ENCODE results near the gene MORN1. TPM values are rescaled to one million over a fixed set of nuclear protein-coding genes. Genes with fewer than 3 reads are reported as not detected.

MORN1 gene
- total RNA-seq, 1 experiment from 2014 or later = 47.8 TPM

DNA sequence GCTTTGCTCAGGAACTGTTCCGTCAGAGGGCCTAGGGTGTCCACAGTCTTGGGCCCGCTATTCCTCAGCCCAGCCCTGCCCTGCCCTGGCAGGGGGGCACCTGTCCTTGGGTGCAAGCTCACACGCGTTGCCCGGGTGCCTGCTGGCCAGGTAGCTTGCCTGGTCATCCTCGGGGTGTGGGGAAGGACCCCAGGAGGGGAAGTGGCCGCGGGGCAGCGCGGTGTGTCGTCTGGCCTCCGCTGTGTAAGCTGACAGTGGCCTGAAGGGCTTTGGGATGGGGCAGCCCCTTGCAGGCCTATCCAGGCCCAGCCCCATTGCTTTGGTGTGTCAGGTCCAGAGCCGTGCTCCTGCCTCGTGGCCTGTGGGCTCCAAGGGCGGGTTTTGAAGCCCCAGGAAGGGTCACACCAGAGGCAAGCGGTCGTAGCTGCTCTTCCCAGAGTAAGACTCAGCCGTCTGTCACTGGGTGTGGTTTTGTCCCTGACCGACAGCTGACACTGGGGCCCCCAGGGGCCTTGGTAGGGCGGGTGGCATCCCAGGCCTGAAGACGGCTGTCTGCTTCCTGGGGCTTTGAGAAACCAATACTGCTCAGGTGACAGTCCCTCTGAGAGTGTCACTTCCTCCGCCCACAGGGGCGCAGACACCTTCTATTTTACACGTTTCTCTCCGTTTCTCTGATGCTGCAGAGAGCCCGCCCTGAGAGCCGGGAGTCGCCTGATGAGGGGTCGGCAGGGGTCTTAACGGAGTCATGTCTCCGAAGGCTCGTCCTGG is 91.2 kb downstream of the MORN1 start:
- Histone ChIP-seq H3K9me3 (ENCODE audit: insufficient read depth, low read depth) (no peaks in the 10 kb centered on the region), H3K36me3 (ENCODE audit: low read depth) (0 out of 2 replicates have a peak, but pooled peaks cover 4% of the 10 kb centered on the region), H3K79me2 (ENCODE audit: low read depth) (peaks cover 51% of the 10 kb centered on the region), H3K27ac (no peak overlapping the region), H4K20me1 (ENCODE audit: insufficient read depth) (peaks cover 61% of the 10 kb centered on the region), H3K4me1 (replicated peaks; ENCODE audit: insufficient read depth) (no peaks in the 10 kb centered on the region), H2AFZ (no peak overlapping the region), H3F3A (ENCODE audit: insufficient read depth, low read depth) (no peaks in the 10 kb centered on the region), H3K9me2 (ENCODE audit: insufficient read depth) (no peaks in the 10 kb centered on the region), H3K4me3 (no peak overlapping the region), H3K4me2 (no peak overlapping the region), H3K27me3 (ENCODE audit: insufficient read depth, low read depth) (no peaks in the 10 kb centered on the region)
- ChIA-PET CTCF (no interaction called here), POLR2A (ENCODE audit: unreplicated experiment) (no interaction called here)
- no peak for DNase-seq
- no TSS peak for BruUV-seq (replicated peaks)
- intact Hi-C loops (cut with micrococcal nuclease; ENCODE audit: unreplicated experiment) = no loop called here
- no peak for TF ChIP-seq EZH2 (IDR thresholded peaks at IDR 0.05; ENCODE audit: low read depth)
- TF ChIP-seq, protein P1, sequence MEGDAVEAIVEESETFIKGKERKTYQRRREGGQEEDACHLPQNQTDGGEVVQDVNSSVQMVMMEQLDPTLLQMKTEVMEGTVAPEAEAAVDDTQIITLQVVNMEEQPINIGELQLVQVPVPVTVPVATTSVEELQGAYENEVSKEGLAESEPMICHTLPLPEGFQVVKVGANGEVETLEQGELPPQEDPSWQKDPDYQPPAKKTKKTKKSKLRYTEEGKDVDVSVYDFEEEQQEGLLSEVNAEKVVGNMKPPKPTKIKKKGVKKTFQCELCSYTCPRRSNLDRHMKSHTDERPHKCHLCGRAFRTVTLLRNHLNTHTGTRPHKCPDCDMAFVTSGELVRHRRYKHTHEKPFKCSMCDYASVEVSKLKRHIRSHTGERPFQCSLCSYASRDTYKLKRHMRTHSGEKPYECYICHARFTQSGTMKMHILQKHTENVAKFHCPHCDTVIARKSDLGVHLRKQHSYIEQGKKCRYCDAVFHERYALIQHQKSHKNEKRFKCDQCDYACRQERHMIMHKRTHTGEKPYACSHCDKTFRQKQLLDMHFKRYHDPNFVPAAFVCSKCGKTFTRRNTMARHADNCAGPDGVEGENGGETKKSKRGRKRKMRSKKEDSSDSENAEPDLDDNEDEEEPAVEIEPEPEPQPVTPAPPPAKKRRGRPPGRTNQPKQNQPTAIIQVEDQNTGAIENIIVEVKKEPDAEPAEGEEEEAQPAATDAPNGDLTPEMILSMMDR (conservative IDR thresholded peaks at IDR 0.05) = no peak

DNA sequence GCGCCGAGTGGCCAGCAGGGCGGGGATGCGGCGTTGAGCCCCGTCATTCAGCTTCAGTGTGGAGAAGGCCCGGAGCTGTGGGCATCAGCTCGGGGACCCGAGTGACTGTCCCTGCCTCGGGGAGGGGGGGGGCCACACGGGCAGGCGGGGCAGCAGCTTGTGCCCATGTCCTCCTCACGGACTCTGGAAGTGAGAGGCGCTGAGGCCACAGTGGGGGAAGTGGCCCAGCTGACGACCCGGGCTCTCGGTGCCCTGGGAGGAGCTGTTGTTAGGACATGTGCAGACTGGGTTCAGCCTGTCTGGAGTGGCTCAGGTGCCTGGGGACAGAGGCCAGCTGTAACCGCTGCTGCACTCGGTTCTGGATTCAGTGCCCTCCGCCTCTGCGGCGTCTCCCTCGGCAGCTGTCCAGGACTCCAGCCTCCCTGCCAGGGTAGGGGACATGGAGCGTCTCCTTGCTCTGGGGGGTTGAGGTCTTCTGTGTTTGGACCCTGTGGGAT is 92.2 kb downstream of the MORN1 start:
- no peak overlapping the region for H3K4me3 ChIP-seq

DNA sequence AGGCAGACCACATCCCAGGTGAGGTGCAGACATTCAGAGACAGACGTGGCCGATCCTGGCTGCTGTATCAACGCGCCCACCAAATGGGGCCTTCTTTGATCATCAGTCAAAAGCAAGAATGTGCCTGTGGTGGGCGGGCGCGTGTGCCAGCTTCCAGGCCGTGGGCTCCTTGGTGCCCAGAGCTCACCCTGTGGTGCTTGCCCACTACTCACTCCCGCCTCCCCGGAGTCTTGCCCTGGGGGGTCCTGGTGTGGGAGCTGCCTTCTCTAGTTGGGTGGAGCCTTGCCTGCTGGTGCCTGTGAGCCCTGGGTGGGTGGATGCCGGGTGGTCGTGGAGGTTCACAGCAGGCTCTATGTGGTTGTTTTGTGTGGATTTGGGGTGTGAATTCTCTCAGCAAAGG is 92.7 kb downstream of the MORN1 start:
- intact Hi-C loops (cut with micrococcal nuclease; ENCODE audit: unreplicated experiment) = no loop called here
- H3K27ac ChIP-seq = no peak overlapping the region
- ChIA-PET POLR2A (ENCODE audit: unreplicated experiment) (no interaction called here), CTCF (no interaction called here)
- H3F3A ChIP-seq (ENCODE audit: insufficient read depth, low read depth) = no peaks in the 10 kb centered on the region
- no peaks in the 10 kb centered on the region for H3K9me3 ChIP-seq (ENCODE audit: insufficient read depth, low read depth)
- H2AFZ ChIP-seq = no peak overlapping the region
- BruUV-seq (replicated peaks) = no TSS peak
- H3K4me3 ChIP-seq = no peak overlapping the region
- H3K79me2 ChIP-seq (ENCODE audit: low read depth) = peaks cover 66% of the 10 kb centered on the region
- no peaks in the 10 kb centered on the region for H3K27me3 ChIP-seq (ENCODE audit: insufficient read depth, low read depth)
- H4K20me1 ChIP-seq (ENCODE audit: insufficient read depth) = peaks cover 76% of the 10 kb centered on the region
- no peak for TF ChIP-seq EZH2 (IDR thresholded peaks at IDR 0.05; ENCODE audit: low read depth)
- TF ChIP-seq, protein P1 (conservative IDR thresholded peaks at IDR 0.05) = no peak
- H3K36me3 ChIP-seq (ENCODE audit: low read depth) = no peaks in the 10 kb centered on the region
- DNase-seq = no peak
- H3K4me2 ChIP-seq = no peak overlapping the region
- no peaks in the 10 kb centered on the region for H3K9me2 ChIP-seq (ENCODE audit: insufficient read depth)
- H3K4me1 ChIP-seq (replicated peaks; ENCODE audit: insufficient read depth) = no peaks in the 10 kb centered on the region

More for the DNA sequence above, 92.2 kb downstream of the MORN1 start:
- peaks cover 61% of the 10 kb centered on the region for H3K79me2 ChIP-seq (ENCODE audit: low read depth)
- no peak for DNase-seq
- no peaks in the 10 kb centered on the region for H3K4me1 ChIP-seq (replicated peaks; ENCODE audit: insufficient read depth)
- CTCF ChIA-PET = no interaction called here
- no peaks in the 10 kb centered on the region for H3F3A ChIP-seq (ENCODE audit: insufficient read depth, low read depth)
- H4K20me1 ChIP-seq (ENCODE audit: insufficient read depth) = peaks cover 71% of the 10 kb centered on the region
- H2AFZ ChIP-seq = no peak overlapping the region
- H3K9me2 ChIP-seq (ENCODE audit: insufficient read depth) = no peaks in the 10 kb centered on the region
- no peaks in the 10 kb centered on the region for H3K9me3 ChIP-seq (ENCODE audit: insufficient read depth, low read depth)
- TF ChIP-seq, protein P1 (conservative IDR thresholded peaks at IDR 0.05) = no peak
- no peak for TF ChIP-seq EZH2 (IDR thresholded peaks at IDR 0.05; ENCODE audit: low read depth)
- POLR2A ChIA-PET (ENCODE audit: unreplicated experiment) = no interaction called here
- BruUV-seq (replicated peaks) = no TSS peak
- H3K4me2 ChIP-seq = no peak overlapping the region
- H3K36me3 ChIP-seq (ENCODE audit: low read depth) = no peaks in the 10 kb centered on the region
- no peaks in the 10 kb centered on the region for H3K27me3 ChIP-seq (ENCODE audit: insufficient read depth, low read depth)
- H3K27ac ChIP-seq = no peak overlapping the region
- intact Hi-C loops (cut with micrococcal nuclease; ENCODE audit: unreplicated experiment) = no loop called here
